ENCODE measurements around the gene TMEM30A.

TMEM30A gene

GRCh38 chr6:75220357-75220756 is 64.2 kb downstream of the TMEM30A start:
- no peak for DNase-seq (ENCODE audit: low read depth in 2 of 2, low spot score in 1 of 2)

- DNase-seq (ENCODE audit: low read depth in 2 of 2, low spot score in 1 of 2), result no peak
Measured at GRCh38 chr6:75219263-75219662, 65.3 kb downstream of the TMEM30A start.

- no peak for DNase-seq (ENCODE audit: low read depth in 2 of 2, low spot score in 1 of 2)
Measured at GRCh38 chr6:75217193-75217592, 67.4 kb downstream of the TMEM30A start.

- DNase-seq (ENCODE audit: low read depth in 2 of 2, low spot score in 1 of 2), result no peak
Measured at GRCh38 chr6:75215291-75215690, 69.3 kb downstream of the TMEM30A start.

- DNase-seq (ENCODE audit: low read depth in 2 of 2, low spot score in 1 of 2), result no peak
Measured at GRCh38 chr6:75213732-75214131, 70.9 kb downstream of the TMEM30A start.

- DNase-seq (ENCODE audit: low read depth in 2 of 2, low spot score in 1 of 2), result no peak
Measured at GRCh38 chr6:75213112-75213511, 71.5 kb downstream of the TMEM30A start.

- DNase-seq (ENCODE audit: low read depth in 2 of 2, low spot score in 1 of 2), result no peak
Measured at GRCh38 chr6:75211920-75212590, 72.5 kb downstream of the TMEM30A start.

GRCh38 chr6:75210885-75211739 is 73.5 kb downstream of the TMEM30A start:
- DNase-seq (ENCODE audit: low read depth in 2 of 2, low spot score in 1 of 2), result peak in 1 of 2 donors; percentile 31

GRCh38 chr6:75209184-75209723 is 75.3 kb downstream of the TMEM30A start:
- DNase-seq (ENCODE audit: low read depth in 2 of 2, low spot score in 1 of 2), result no peak

- DNase-seq (ENCODE audit: low read depth in 2 of 2, low spot score in 1 of 2), result peak; percentile 44 to 67
Measured at GRCh38 chr6:75208298-75209183, 76.1 kb downstream of the TMEM30A start.

- DNase-seq (ENCODE audit: low read depth in 2 of 2, low spot score in 1 of 2), result no peak
Measured at GRCh38 chr6:75206576-75207342, 77.8 kb downstream of the TMEM30A start.

GRCh38 chr6:75205776-75206575 is 78.6 kb downstream of the TMEM30A start, which contains the start of gene COL12A1:
COL12A1 (minus strand) TSS chr6:75206053; CDS start chr6:75202792, 3,261 bp downstream.
- no peak for DNase-seq (ENCODE audit: low read depth in 2 of 2, low spot score in 1 of 2)

- no peak for DNase-seq (ENCODE audit: low read depth in 2 of 2, low spot score in 1 of 2)
Measured at GRCh38 chr6:75204959-75205775, 79.4 kb downstream of the TMEM30A start.

GRCh38 chr6:75204217-75204958 is 80.2 kb downstream of the TMEM30A start:
- no peak for DNase-seq (ENCODE audit: low read depth in 2 of 2, low spot score in 1 of 2)

GRCh38 chr6:75203721-75204120 is 80.9 kb downstream of the TMEM30A start:
- no peak for DNase-seq (ENCODE audit: low read depth in 2 of 2, low spot score in 1 of 2)
